Ramos (cell line): ENCODE data around the gene NCR2.

ENCODE experiments used
- in situ Hi-C: fragments of 300-500 bp; cut with MboI; formaldehyde crosslinking; loops from one replicate; pipeline ENCODE4 v1.14.3; 2022; ENCODE audit warnings: low sequenced_read_pairs; ENCODE audit not compliant: unreplicated experiment

Gene NCR2

GRCh38 chr6:41353333-41353732, 17.9 kb downstream of the NCR2 start:
- in situ Hi-C loops, result no loop called here

- in situ Hi-C loops, result no loop called here
Measured at GRCh38 chr6:41355952-41356351, 20.5 kb downstream of the NCR2 start.

- in situ Hi-C loops, result no loop called here
Measured at GRCh38 chr6:41356825-41357224, 21.4 kb downstream of the NCR2 start.

- in situ Hi-C loops, result no loop called here
Measured at GRCh38 chr6:41358503-41358902, 23.1 kb downstream of the NCR2 start.

- in situ Hi-C loops, result no loop called here
Measured at GRCh38 chr6:41359617-41360313, 24.4 kb downstream of the NCR2 start.

GRCh38 chr6:41360314-41360685, 24.9 kb downstream of the NCR2 start:
- in situ Hi-C loops, result no loop called here

- in situ Hi-C loops, result no loop called here
Measured at GRCh38 chr6:41366150-41366549, 30.7 kb downstream of the NCR2 start.

GRCh38 chr6:41367061-41367460, 31.7 kb downstream of the NCR2 start:
- in situ Hi-C loops, result no loop called here

- in situ Hi-C loops, result no loop called here
Measured at GRCh38 chr6:41367700-41368099, 32.3 kb downstream of the NCR2 start.

- in situ Hi-C loops, result loop anchor here (10.0 kb wide), 1 partner anchor 224 kb away; no protein-coding TSS in a partner anchor
Measured at GRCh38 chr6:41370488-41371111, 35.2 kb downstream of the NCR2 start.

- in situ Hi-C loops, result loop anchor here (10.0 kb wide), 1 partner anchor 223 kb away; no protein-coding TSS in a partner anchor
Measured at GRCh38 chr6:41371461-41371991, 36.1 kb downstream of the NCR2 start.

GRCh38 chr6:41371992-41372831, 36.8 kb downstream of the NCR2 start:
- in situ Hi-C loops, result loop anchor here (10.0 kb wide), 1 partner anchor 223 kb away; no protein-coding TSS in a partner anchor

- in situ Hi-C loops, result loop anchor here (10.0 kb wide), 1 partner anchor 222 kb away; no protein-coding TSS in a partner anchor
Measured at GRCh38 chr6:41372832-41373626, 37.6 kb downstream of the NCR2 start.

- in situ Hi-C loops, result loop anchor here (10.0 kb wide), 1 partner anchor 221 kb away; no protein-coding TSS in a partner anchor
Measured at GRCh38 chr6:41373627-41373918, 38.2 kb downstream of the NCR2 start.

- in situ Hi-C loops, result loop anchor here (10.0 kb wide), 1 partner anchor 221 kb away; no protein-coding TSS in a partner anchor
Measured at GRCh38 chr6:41373919-41374617, 38.7 kb downstream of the NCR2 start.

- in situ Hi-C loops, result loop anchor here (10.0 kb wide), 1 partner anchor 220 kb away; no protein-coding TSS in a partner anchor
Measured at GRCh38 chr6:41374618-41375590, 39.5 kb downstream of the NCR2 start.

GRCh38 chr6:41375598-41376151, 40.3 kb downstream of the NCR2 start:
- in situ Hi-C loops, result loop anchor here (10.0 kb wide), 1 partner anchor 219 kb away; no protein-coding TSS in a partner anchor

GRCh38 chr6:41376176-41376575, 40.8 kb downstream of the NCR2 start:
- in situ Hi-C loops, result loop anchor here (10.0 kb wide), 1 partner anchor 219 kb away; no protein-coding TSS in a partner anchor
